Raji (cell line): ENCODE results near the gene GRIN3A.

Experiments used
- POLR2A ChIP-seq: IDR thresholded peaks from 2 replicates; pipeline ENCODE4 v1.6.1; 2011; ENCODE audit warnings: low read depth, low read length, control low read depth; ENCODE audit not compliant: insufficient read depth

GRIN3A gene

GRCh38 chr9:101738566-101739183, at the start of gene GRIN3A:
Gene GRIN3A, minus strand, starts transcription at chr9:101738647. Its CDS starts 668 bp downstream, at chr9:101737979.
- no peak for TF ChIP-seq POLR2A

- TF ChIP-seq POLR2A: no peak
These were observed 49.4 kb upstream of the GRIN3A start for GRCh38 chr9:101787891-101788290.

GRCh38 chr9:101778332-101778731, 39.9 kb upstream of the GRIN3A start:
- TF ChIP-seq POLR2A: no peak

DNA sequence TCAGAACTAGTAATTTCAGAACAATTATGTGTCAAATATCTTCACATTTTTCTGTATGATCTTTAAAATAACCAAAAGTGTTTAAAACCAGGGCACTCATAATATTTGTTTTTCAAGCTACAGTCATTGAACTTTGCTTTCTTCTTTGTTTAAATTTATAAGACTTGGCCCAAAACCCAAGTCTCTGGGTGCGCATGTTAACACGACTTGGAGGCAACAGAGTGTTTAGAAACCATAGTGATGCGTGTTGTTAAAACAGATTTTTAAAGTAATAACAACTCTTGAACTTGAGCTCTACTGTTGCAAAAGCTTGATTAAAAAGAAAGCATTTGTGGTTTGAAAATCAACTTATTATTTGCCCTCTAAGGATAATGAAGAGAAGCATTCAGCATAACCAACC, 26.0 kb upstream of the GRIN3A start:
- TF ChIP-seq POLR2A: no peak

- no peak for TF ChIP-seq POLR2A
These were observed 20.0 kb upstream of the GRIN3A start for GRCh38 chr9:101758304-101758930.

GRCh38 chr9:101753716-101754115, 15.3 kb upstream of the GRIN3A start:
- TF ChIP-seq POLR2A: no peak

GRCh38 chr9:101751895-101752294, 13.4 kb upstream of the GRIN3A start:
- TF ChIP-seq POLR2A: no peak

DNA sequence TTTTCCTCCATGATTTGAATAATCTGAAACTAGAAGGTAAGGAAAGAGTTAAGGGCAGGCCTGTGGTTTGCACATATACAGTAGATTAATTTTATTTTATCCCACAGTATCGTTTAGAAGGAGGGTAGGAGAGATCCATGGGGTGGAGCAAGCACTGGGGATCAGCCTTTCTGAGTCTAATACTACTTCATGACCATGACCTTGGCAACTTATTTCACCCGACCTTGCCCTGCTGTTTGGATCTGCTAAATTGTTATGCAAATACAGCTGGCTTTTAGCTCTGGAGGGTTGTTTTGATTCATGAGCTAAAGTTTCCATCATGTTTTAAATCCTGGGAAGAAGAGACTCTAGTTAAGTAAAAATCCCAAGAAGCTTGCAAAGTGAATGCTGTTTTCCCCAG, 864 bp upstream of the GRIN3A start:
- TF ChIP-seq POLR2A: no peak

DNA sequence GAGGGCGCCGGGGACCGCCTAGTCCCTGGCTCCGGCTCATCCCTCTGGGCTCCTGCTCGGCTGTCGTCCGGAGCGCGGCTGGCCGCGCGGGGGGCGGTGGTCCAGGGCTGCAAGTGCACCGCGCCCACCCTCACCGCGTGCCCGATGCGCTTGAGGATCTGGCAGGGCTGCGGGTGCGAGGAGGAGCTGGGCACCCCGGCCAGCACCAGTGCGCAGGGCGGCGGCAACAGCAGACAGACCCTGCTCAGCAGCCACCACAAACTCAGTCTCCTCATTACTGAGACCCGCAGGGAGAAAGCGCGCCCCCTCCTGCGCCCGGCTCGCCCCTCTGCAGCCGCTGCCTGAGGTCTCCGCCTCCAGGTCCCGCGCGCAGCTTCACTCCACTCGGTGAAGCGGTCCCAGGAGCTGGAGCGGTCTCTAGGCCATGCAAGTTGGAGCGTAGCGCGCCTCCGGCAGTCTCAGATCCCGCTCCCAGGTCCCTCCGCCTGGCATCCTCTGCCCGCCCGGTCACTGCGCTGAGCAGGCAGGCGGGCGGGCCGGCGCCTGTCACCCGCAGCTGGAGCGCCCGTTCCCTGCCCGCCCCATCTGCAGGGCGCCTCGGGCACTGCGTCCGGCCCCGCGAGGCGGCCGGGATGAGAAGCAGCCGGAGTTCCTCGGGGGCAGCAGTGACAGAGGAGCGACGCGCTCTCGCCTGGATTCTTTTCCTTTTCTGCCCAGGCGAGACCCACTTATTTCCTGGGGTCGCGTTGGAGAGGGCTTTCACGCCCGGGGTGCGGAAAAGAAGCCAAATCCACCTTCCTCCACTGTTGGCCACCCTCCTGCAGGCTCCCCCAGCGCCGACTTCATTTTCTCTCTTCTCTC, 512 bp downstream of the GRIN3A start:
- no peak for TF ChIP-seq POLR2A

- no peak for TF ChIP-seq POLR2A
These were observed 1.2 kb downstream of the GRIN3A start for GRCh38 chr9:101737165-101737704.

- TF ChIP-seq POLR2A: no peak
These were observed 1.7 kb downstream of the GRIN3A start for GRCh38 chr9:101736717-101737116.

DNA sequence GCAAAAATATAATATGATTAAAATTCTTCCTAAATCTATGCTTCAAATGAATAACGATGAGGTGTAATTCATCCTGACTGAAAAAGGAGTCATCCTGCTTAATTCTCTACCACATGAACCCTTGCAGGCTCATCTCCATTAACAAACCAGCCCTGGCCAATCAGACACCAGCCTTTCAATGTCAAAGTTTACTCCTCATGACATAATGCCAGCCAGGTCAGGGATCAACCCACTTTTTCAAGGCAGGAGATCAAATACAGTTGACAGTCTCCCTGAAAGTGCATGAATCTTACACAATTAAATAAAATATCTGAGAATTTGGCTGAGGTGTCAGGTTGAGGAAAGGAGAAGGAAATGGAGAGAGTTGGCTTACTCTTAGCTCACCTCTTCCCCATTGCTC, 7.0 kb downstream of the GRIN3A start:
- TF ChIP-seq POLR2A: no peak

- TF ChIP-seq POLR2A: no peak
These were observed 10.6 kb downstream of the GRIN3A start for GRCh38 chr9:101727612-101728524.

DNA sequence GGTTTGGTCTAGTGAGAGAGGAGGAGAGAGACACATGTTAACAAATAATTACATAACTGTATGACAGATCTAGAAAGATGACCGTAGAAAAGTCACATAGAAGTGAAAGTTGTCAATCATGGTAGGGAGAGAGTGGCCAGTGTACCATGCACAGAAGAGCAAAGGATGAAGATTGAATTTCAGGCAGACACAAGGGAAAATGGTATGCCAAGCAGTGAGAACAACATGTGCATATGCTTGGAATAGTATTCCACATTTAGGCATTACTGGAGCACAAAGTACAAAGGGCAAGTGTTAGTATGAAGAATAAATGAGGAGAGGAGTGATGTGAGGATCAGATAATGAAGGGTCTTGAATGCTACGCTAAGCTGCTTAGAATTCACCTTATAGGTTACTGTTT, 20.3 kb downstream of the GRIN3A start:
- no peak for TF ChIP-seq POLR2A

DNA sequence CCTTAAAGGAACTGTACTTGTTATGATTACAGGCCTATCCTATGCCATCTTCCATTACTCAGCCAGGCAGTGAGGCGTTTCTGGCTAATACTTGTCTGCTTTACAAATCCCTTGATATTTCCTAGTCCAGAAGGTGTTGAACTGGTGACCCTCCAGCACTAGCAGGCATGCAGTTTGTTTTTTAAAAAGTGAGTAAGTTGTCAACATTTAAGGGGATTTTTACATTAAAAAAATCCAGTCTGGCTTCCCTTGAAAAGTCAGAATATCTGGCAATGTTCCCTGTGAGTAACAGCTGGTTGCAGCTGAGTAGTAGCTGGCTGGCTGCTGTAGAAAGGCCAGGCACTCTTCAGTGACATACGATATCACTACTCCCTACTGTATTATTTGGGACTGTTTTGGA, 21.8 kb downstream of the GRIN3A start:
- TF ChIP-seq POLR2A: no peak
